ENCODE results near the gene BEX4.

BEX4 gene

GRCh38 chrX:103256651-103257050, 41.7 kb downstream of the BEX4 start:
- TF ChIP-seq, protein P1, sequence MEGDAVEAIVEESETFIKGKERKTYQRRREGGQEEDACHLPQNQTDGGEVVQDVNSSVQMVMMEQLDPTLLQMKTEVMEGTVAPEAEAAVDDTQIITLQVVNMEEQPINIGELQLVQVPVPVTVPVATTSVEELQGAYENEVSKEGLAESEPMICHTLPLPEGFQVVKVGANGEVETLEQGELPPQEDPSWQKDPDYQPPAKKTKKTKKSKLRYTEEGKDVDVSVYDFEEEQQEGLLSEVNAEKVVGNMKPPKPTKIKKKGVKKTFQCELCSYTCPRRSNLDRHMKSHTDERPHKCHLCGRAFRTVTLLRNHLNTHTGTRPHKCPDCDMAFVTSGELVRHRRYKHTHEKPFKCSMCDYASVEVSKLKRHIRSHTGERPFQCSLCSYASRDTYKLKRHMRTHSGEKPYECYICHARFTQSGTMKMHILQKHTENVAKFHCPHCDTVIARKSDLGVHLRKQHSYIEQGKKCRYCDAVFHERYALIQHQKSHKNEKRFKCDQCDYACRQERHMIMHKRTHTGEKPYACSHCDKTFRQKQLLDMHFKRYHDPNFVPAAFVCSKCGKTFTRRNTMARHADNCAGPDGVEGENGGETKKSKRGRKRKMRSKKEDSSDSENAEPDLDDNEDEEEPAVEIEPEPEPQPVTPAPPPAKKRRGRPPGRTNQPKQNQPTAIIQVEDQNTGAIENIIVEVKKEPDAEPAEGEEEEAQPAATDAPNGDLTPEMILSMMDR (IDR thresholded peaks at IDR 0.05; ENCODE audit: low read depth, low read length, missing control alignments), result no peak
- no peak for DNase-seq (ENCODE audit: extremely low read depth, low read depth)
- no peak overlapping the region for H3K4me3 ChIP-seq (replicated peaks; ENCODE audit: low read depth, low read length)

- no peak overlapping the region for H3K4me3 ChIP-seq (replicated peaks; ENCODE audit: low read depth, low read length)
- TF ChIP-seq, protein P1 (IDR thresholded peaks at IDR 0.05; ENCODE audit: low read depth, low read length, missing control alignments), result no peak
- DNase-seq (ENCODE audit: extremely low read depth, low read depth), result no peak
Observed at GRCh38 chrX:103258275-103258674, 43.4 kb downstream of the BEX4 start.

Data from HFF-Myc (cell line).